Activated CD4-positive, alpha-beta T cell treated with anti-CD3 and anti-CD28 coated beads, Interleukin-2, amount 10 ng/mL, durations not matched to agents 7 days and 5 days (primary cell): ENCODE results near the gene ACSF2. TPM values are rescaled to one million over a fixed set of nuclear protein-coding genes. Genes with fewer than 3 reads are reported as not detected.

ENCODE experiments used
- CTCF ChIA-PET: fragments of 350-600 bp; sonication (Branson Sonifier 250); formaldehyde crosslinking; loops from one replicate; lab custom pipeline; 2021; ENCODE audit warnings: antibody characterized with exemption; lab: Charles Lee
- POLR2A ChIA-PET: fragments of 350-600 bp; sonication (Branson Sonifier 250); formaldehyde crosslinking; loops from one replicate; lab custom pipeline; 2021; ENCODE audit warnings: antibody characterized with exemption; lab: Charles Lee
- DNase-seq: peaks from one replicate; pipeline ENCODE4 v3.0.0-alpha.2; 2020
- H3K27ac Mint-ChIP-seq: one replicate; pipeline ENCODE4 v1.8.0; 2021; ENCODE audit warnings: mild to moderate bottlenecking, moderate library complexity, mixed read lengths
- H3K27me3 Mint-ChIP-seq: one replicate; pipeline ENCODE4 v1.8.0; 2021; ENCODE audit warnings: mixed read lengths
- H3K36me3 Mint-ChIP-seq: one replicate; pipeline ENCODE4 v1.8.0; 2021; ENCODE audit warnings: low read depth, mixed read lengths
- H3K4me1 Mint-ChIP-seq: one replicate; pipeline ENCODE4 v1.8.0; 2021; ENCODE audit warnings: mixed read lengths
- H3K4me3 Mint-ChIP-seq: one replicate; pipeline ENCODE4 v1.8.0; 2021; ENCODE audit warnings: mild to moderate bottlenecking, moderate library complexity, mixed read lengths
- H3K9me3 Mint-ChIP-seq: one replicate; pipeline ENCODE4 v1.8.0; 2021; ENCODE audit warnings: mixed read lengths
- total RNA-seq, 2 experiments: library from RNA; stranded (reverse); gene quantifications; one replicate each; pipeline ENCODE4 v1.2.3, GENCODE V29; 2021

The ACSF2 gene
- total RNA-seq, 2 experiments from 2014 or later = 24.5 to 31.4 TPM

DNA sequence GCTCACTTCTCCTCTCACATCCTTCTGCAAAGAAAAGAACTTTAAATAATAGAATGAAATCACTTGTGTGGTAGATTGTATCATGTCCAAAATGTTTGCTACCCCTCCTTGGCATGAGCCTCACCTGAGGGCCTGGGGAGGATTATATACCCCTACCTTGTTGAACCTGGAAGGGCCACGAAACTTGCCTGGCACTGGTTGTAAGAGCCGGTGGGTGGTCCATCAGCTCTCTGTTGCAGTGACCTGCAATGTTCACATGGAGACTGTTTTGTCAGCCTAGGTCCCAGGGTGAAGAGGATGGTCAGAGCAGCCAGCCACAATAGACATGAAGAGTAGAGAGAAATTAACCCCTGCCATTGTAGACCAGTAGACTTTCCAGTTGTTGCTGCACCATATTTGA, 62.9 kb downstream of the ACSF2 start:
- no peak overlapping the region for H3K27ac Mint-ChIP-seq
- H3K36me3 Mint-ChIP-seq = peaks cover 2% of the 10 kb centered on the region
- H3K27me3 Mint-ChIP-seq = peaks cover 2% of the 10 kb centered on the region
- ChIA-PET POLR2A (no interaction called here), CTCF (interaction anchor here (1.4 to 1.6 kb wide), 3 partner anchors 9 to 21 kb away, joined by 3 to 9 read pairs (median 6); no protein-coding TSS in a partner anchor)
- no peak overlapping the region for H3K4me3 Mint-ChIP-seq
- no peaks in the 10 kb centered on the region for H3K4me1 Mint-ChIP-seq
- no peak for DNase-seq
- no peaks in the 10 kb centered on the region for H3K9me3 Mint-ChIP-seq

DNA sequence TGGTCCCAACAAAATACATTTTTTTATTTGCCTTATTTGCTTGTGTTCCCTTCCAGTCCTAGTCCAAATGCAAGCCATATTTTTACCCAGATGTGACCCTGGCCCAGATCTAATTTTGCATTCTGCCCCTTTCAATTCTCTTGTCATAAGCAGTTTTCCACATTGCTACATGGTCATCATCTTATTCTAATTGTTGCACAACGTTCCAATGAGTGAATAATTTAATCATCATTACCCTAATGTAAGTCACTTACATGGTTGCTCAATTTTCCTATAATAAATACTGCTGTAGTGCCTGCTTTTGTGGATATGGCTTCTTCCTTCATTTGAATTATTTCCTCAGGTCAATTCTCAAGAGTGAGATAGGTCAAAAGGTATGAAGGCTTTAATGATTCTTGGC, 65.5 kb downstream of the ACSF2 start:
- ChIA-PET CTCF (no interaction called here), POLR2A (no interaction called here)
- no peak overlapping the region for H3K27ac Mint-ChIP-seq
- H3K4me1 Mint-ChIP-seq = no peaks in the 10 kb centered on the region
- H3K9me3 Mint-ChIP-seq = no peaks in the 10 kb centered on the region
- no peaks in the 10 kb centered on the region for H3K36me3 Mint-ChIP-seq
- H3K4me3 Mint-ChIP-seq = no peak overlapping the region
- no peak for DNase-seq
- H3K27me3 Mint-ChIP-seq = peaks cover 3% of the 10 kb centered on the region

DNA sequence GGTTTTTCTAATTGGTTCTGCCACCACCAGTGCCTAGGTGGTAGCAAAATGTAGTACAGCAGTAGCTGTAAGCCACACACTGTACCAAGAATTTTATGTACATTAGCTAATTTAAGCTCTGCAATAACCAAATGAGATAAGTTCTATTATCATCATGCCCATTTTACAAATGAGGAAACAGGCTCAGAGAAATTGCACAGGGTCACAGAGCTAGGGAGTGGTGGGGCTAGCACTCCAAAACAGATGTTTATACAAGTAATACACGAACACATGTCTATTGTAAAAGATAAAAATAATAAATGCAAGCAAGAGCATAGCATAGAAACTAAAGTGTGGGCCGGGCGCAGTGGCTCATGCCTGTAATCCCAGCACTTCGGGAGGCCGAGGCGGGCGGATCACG, 66.2 kb downstream of the ACSF2 start:
- no peak overlapping the region for H3K27ac Mint-ChIP-seq
- H3K4me1 Mint-ChIP-seq = no peaks in the 10 kb centered on the region

DNA sequence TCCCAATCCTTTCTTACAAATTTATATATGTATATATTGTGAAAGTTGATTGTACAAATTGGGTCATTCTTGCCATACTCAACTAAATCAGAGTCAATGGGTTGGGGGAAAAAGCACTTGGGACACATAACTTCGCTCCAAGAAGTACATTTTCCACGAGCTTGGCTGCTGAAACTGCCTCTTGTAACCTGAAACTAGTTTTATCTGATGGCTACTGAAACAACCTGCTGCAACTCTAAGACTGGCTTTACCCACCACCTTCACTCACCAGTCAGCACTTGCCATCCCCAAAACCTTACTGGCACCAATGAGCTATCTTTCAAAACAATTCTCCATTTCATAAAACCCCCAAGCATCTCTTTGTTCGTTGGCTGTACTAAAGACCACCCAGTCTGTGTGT, 67.7 kb downstream of the ACSF2 start:
- POLR2A ChIA-PET = no interaction called here
- Mint-ChIP-seq H3K27ac (no peak overlapping the region), H3K4me3 (no peak overlapping the region), H3K4me1 (no peaks in the 10 kb centered on the region), H3K9me3 (no peaks in the 10 kb centered on the region), H3K27me3 (peaks cover 3% of the 10 kb centered on the region), H3K36me3 (no peaks in the 10 kb centered on the region)
- CTCF ChIA-PET = interaction anchor here (0.6 to 1.6 kb wide), 4 partner anchors 11 to 189 kb away, joined by 3 to 5 read pairs (median 4); partner anchors contain the start of gene LRRC59
- DNase-seq = no peak

More for the DNA sequence above, 66.2 kb downstream of the ACSF2 start:
- DNase-seq = no peak
- peaks cover 3% of the 10 kb centered on the region for H3K27me3 Mint-ChIP-seq
- H3K36me3 Mint-ChIP-seq = no peaks in the 10 kb centered on the region
- no peak overlapping the region for H3K4me3 Mint-ChIP-seq
- CTCF ChIA-PET = interaction anchor here (1.2 kb wide), 1 partner anchor 23 kb away, joined by 3 read pairs; no protein-coding TSS in a partner anchor
- POLR2A ChIA-PET = no interaction called here
- H3K9me3 Mint-ChIP-seq = no peaks in the 10 kb centered on the region

DNA sequence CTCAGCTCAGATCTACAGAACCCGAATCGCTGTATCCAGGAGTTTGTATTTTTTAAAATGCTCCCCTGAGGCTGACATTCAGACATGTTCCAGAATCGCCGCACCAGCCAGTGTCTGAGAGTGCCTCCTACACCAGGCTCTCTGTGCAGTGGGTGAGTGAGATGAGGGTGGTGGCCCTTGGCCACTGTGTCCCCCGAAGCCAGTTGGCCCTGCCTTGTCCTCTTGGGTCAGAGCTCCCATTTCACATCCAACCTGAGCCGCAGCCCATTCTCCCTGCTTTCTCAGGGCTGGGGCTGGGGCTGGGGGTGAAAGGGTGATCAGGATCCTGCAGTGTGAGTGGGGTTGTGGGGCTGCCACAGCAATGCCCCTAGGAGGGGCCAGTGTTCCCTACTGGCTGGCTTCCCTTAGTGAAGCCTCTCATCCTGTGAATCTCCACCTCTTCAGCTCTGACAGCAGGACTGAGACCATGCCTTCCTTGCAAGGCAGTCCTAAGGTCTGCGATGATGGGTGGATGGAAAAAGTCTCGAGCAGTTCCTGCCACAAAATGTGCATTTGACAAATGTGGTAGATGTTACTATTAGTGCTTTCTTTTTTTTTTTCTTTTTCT, 69.3 kb downstream of the ACSF2 start:
- POLR2A ChIA-PET = no interaction called here
- CTCF ChIA-PET = interaction anchor here (1.0 kb wide), 1 partner anchor 16 kb away, joined by 3 read pairs; no protein-coding TSS in a partner anchor

DNA sequence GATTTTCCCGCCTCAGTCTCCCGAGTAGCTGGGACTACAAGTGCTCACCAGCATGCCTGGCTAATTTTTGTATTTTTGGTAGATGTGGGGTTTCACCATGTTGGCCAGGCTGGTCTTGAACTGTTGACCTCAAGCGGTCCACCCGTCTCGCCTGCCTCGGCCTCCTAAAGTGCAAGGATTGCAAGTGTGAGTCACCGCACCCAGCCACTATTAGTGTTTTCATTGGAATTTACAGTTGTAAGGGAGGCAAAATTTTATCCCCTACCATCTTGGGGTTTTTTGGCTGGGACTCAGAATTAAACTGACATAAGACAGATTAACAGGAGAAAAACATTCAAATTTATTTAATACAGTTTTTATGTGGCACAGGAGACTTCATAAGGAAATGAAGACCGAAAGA, 69.9 kb downstream of the ACSF2 start:
- POLR2A ChIA-PET = no interaction called here
- DNase-seq = no peak
- H3K27me3 Mint-ChIP-seq = peaks cover 3% of the 10 kb centered on the region
- no peaks in the 10 kb centered on the region for H3K36me3 Mint-ChIP-seq
- no peak overlapping the region for H3K27ac Mint-ChIP-seq
- no peaks in the 10 kb centered on the region for H3K4me1 Mint-ChIP-seq
- CTCF ChIA-PET = interaction anchor here (1.0 kb wide), 1 partner anchor 16 kb away, joined by 3 read pairs; no protein-coding TSS in a partner anchor
- no peaks in the 10 kb centered on the region for H3K9me3 Mint-ChIP-seq
- no peak overlapping the region for H3K4me3 Mint-ChIP-seq

More for the DNA sequence above, 69.3 kb downstream of the ACSF2 start:
- Mint-ChIP-seq H3K4me3 (no peak overlapping the region), H3K4me1 (no peaks in the 10 kb centered on the region), H3K36me3 (no peaks in the 10 kb centered on the region), H3K27ac (no peak overlapping the region), H3K27me3 (peaks cover 3% of the 10 kb centered on the region), H3K9me3 (no peaks in the 10 kb centered on the region)
- DNase-seq = no peak

DNA sequence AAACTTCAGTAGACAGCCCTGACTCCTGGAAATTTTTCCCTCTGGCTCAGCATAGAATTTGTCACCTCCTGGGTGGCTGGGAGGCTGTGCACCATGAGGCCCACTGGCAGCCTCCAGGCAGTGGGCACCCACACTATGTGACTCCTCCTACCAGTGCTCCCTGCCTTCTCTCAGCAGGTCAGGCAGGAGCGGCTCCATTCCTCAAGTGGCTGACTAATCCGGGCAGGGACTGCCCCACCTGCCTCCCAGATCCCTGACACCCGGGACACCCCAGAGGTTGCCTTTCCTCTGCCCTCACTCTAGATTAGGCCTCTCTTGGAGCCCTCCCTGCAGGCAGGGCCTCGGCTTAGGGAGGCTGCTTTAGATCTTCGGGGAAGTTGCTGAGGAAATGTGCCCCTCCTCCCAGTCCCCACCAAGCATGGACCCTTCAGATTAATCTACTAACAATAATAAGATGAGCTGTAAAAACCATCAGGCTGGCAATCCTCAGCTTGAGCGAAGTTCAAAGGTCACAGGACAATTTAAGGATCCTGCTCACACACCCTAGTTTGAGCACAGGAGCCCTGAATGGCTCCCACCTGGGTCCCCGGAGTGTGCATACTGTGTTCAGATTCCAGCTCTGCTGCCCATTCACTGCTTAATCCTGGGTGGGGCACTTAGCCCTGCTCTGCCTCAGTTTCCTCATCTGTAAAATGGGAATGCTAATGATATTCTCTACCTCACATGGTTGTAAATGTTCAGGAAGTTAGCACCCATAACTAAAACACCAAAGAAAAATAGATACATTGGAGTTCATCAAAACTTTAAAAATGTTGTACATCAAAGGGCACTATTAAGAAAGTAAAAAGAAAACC, 72.2 kb downstream of the ACSF2 start:
- CTCF ChIA-PET = interaction anchor here (1.5 to 1.6 kb wide), 2 partner anchors 10 to 14 kb away, joined by 5 to 6 read pairs; no protein-coding TSS in a partner anchor
- Mint-ChIP-seq H3K4me1 (peaks cover 1% of the 10 kb centered on the region), H3K36me3 (no peaks in the 10 kb centered on the region), H3K4me3 (no peak overlapping the region), H3K27ac (no peak overlapping the region), H3K9me3 (no peaks in the 10 kb centered on the region), H3K27me3 (peaks cover 3% of the 10 kb centered on the region)
- POLR2A ChIA-PET = no interaction called here
- no peak for DNase-seq

DNA sequence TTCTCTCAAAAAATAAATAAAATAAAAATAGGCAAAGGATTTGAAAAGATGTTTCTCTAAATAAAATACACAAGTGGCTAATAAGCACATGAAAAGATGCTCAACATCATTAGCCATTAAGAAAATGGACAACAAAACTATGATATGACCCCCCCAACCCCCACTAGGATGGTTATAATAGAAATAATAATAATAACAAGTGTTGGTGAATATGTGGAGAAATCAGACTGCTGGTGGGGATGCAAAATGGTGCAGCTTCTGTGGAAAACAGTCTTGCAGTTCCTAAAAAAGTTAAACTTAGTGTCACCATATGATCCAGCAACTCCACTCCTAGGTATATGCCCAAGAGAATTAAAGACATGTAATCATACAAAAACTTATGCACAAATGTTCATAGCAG, 73.3 kb downstream of the ACSF2 start:
- Mint-ChIP-seq H3K27me3 (peaks cover 2% of the 10 kb centered on the region), H3K27ac (no peak overlapping the region), H3K4me1 (peaks cover 8% of the 10 kb centered on the region), H3K36me3 (no peaks in the 10 kb centered on the region), H3K9me3 (no peaks in the 10 kb centered on the region), H3K4me3 (no peak overlapping the region)
- DNase-seq = no peak
- ChIA-PET CTCF (interaction anchor here (1.6 kb wide), 1 partner anchor 15 kb away, joined by 5 read pairs; no protein-coding TSS in a partner anchor), POLR2A (no interaction called here)

DNA sequence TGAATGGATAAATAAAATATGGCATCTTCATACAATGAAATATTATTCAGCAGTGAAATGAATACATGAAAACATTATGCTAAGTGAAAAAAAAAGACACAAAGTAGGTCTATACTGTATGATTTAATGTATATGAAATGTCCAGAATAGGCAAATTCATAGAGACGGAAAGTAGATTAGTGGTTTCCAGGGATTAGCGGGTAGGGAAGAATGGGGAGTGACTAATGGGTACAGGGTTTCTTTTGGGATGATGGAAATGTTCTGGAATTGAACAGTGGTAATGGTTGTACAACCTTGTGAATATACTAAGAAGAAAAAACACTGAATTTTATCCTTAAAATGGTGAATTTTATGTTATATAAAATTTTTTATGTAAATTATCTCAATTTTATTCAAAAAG, 73.7 kb downstream of the ACSF2 start:
- H3K27me3 Mint-ChIP-seq = peaks cover 2% of the 10 kb centered on the region
- no peak overlapping the region for H3K27ac Mint-ChIP-seq
- peaks cover 12% of the 10 kb centered on the region for H3K4me1 Mint-ChIP-seq

DNA sequence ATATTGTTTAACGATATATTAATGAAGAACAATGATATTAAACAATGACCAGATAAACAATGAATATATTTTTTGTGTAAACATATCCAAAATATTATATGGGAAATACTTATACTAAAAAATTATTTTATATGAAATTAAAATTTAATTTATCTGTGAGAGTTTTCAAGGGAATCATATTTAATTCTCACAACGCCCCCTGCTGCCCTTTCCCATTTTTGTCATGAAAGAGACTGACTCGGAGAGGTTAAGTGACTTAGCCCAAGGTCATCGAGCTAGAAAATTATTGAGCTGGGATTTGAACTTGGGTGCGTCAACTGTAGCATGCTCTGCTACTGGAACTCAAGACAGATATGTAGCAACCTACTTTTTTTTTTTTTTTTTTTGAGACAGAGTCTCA, 75.0 kb downstream of the ACSF2 start:
- Mint-ChIP-seq H3K27ac (no peak overlapping the region), H3K27me3 (peaks cover 7% of the 10 kb centered on the region), H3K9me3 (no peaks in the 10 kb centered on the region), H3K36me3 (no peaks in the 10 kb centered on the region), H3K4me3 (no peak overlapping the region), H3K4me1 (peaks cover 21% of the 10 kb centered on the region)
- POLR2A ChIA-PET = no interaction called here
- CTCF ChIA-PET = interaction anchor here (0.6 to 3.5 kb wide), 6 partner anchors 10 to 22 kb away, joined by 3 to 9 read pairs (median 4); partner anchors contain the start of gene RSAD1
- DNase-seq = peak; percentile 35

More for the DNA sequence above, 73.7 kb downstream of the ACSF2 start:
- POLR2A ChIA-PET = no interaction called here
- no peak for DNase-seq
- CTCF ChIA-PET = interaction anchor here (1.6 kb wide), 1 partner anchor 16 kb away, joined by 5 read pairs; no protein-coding TSS in a partner anchor
- no peak overlapping the region for H3K4me3 Mint-ChIP-seq
- no peaks in the 10 kb centered on the region for H3K36me3 Mint-ChIP-seq
- H3K9me3 Mint-ChIP-seq = no peaks in the 10 kb centered on the region

DNA sequence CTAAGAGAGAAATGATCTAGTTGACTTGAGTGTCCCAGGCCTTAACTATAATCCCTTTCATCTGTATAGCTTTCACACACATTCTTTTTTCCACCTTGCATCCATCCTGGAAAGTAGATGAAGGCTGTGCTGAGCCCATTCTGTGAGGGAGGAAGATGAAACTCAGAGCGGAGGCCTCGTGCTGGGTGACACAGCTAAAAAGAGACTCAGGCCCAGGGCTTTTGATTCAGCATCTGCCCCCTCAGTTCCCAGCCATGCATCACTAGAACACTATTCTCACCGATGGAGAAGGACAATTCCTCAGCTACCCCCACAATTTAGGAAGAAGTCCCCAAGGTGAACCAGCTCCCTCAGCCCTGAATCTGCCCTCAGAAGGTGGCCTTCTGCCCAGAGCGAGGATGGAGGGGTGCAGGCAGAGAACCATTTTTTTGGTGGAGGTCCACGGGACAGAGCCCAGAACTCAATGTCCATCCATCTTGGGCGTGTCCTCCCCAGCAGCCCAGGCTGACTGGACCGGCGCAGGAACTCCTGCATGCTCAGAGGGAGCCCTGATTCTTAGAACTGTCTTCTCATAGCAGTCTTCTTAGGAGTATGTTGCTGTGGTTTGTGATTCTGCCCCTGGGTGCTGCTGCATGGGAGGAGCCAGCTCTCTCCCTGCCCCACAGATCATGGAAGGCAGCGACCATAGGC, 76.4 kb downstream of the ACSF2 start:
- Mint-ChIP-seq H3K9me3 (no peaks in the 10 kb centered on the region), H3K4me1 (peaks cover 21% of the 10 kb centered on the region), H3K27me3 (peaks cover 9% of the 10 kb centered on the region), H3K36me3 (no peaks in the 10 kb centered on the region), H3K4me3 (no peak overlapping the region), H3K27ac (no peak overlapping the region)
- CTCF ChIA-PET = interaction anchor here (0.5 to 3.5 kb wide), 8 partner anchors 9 to 68 kb away, joined by 3 to 9 read pairs (median 4); partner anchors contain the start of gene RSAD1
- DNase-seq = no peak
- POLR2A ChIA-PET = no interaction called here

DNA sequence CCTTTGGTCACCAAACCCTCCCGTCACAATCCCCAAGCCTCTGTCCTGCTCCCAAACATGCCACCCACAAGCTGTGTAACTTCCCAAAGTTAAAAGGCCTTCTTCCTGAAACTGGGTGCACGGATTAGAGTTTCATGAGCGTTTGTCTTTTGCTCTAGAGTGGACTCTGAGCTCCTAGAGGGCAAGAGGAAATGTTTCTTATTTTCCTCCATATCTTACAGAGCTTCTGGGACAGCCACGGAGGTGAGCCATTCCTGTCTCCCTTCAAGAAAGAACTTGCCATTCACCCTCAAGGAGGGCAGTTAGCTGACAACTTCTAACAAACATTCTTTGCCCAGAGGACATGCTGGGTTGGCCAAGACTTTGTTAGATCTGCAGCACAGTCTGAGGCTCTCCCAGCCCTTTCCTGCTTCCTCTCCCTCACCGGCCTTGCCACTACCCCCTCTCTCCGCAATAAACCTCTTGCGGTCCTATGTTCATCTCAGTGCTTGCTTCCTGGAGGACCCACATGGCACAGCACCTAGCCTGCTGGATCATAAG, 79.6 kb downstream of the ACSF2 start:
- no peak overlapping the region for H3K4me3 Mint-ChIP-seq
- CTCF ChIA-PET = interaction anchor here (0.9 to 2.3 kb wide), 6 partner anchors 20 to 72 kb away, joined by 3 to 6 read pairs (median 6); no protein-coding TSS in a partner anchor
- no peaks in the 10 kb centered on the region for H3K36me3 Mint-ChIP-seq
- no peak for DNase-seq
- POLR2A ChIA-PET = no interaction called here
- peaks cover 9% of the 10 kb centered on the region for H3K27me3 Mint-ChIP-seq
- H3K27ac Mint-ChIP-seq = no peak overlapping the region
- H3K4me1 Mint-ChIP-seq = peaks cover 43% of the 10 kb centered on the region
- H3K9me3 Mint-ChIP-seq = no peaks in the 10 kb centered on the region
